HepG2 (cell line): ENCODE measurements around the gene GFOD1. TPM values are rescaled to one million over a fixed set of nuclear protein-coding genes. Genes with fewer than 3 reads are reported as not detected.

Experiments used
- CEBPZ ChIP-seq: IDR thresholded peaks from 2 replicates; pipeline ENCODE4 v1.6.1; 2012; ENCODE audit warnings: low read length, improper control_type of control experiment
- EP300 ChIP-seq, 3 experiments: sonication (generic) in 1 of 3; formaldehyde crosslinking in 1 of 3; IDR thresholded peaks; 2 replicates each; pipeline versions ENCODE4 v1.5.1 to v1.6.1; 2011 to 2020; ENCODE audit warnings: low read depth in 2 of 3, low read length in 2 of 3, borderline replicate concordance in 1 of 3, improper control_type of control experiment in 1 of 3, mild to moderate bottlenecking in 1 of 3, missing genetic modification reagents in 1 of 3, moderate library complexity in 1 of 3
- HNF4G ChIP-seq, 2 experiments: sonication (generic) in 1 of 2; formaldehyde crosslinking in 1 of 2; IDR thresholded peaks; 2 replicates each; pipeline versions ENCODE4 v1.4.0 to v1.6.1; 2011 to 2020; ENCODE audit warnings: borderline replicate concordance in 2 of 2, low read depth in 2 of 2, mild to moderate bottlenecking in 2 of 2, low read length in 1 of 2, missing genetic modification reagents in 1 of 2, moderate library complexity in 1 of 2
- MAFK ChIP-seq, 2 experiments: IDR thresholded peaks in 1 of 2; conservative IDR thresholded peaks in 1 of 2; 2 replicates each; pipeline ENCODE4 v1.6.1; 2011; ENCODE audit warnings: improper control_type of control experiment in 2 of 2, low read length in 2 of 2
- SP4 ChIP-seq: sonication (generic); formaldehyde crosslinking; IDR thresholded peaks from 2 replicates; pipeline ENCODE4 v1.8.1; 2023; ENCODE audit warnings: mild to moderate bottlenecking, missing genetic modification reagents
- TRIM22 ChIP-seq: fragments of 450-650 bp; IDR thresholded peaks from 2 replicates; pipeline ENCODE4 v1.6.1; 2017
- ZBED4 ChIP-seq: sonication (generic); formaldehyde crosslinking; IDR thresholded peaks from 2 replicates; pipeline ENCODE4 v1.4.0; 2020; ENCODE audit warnings: missing genetic modification reagents, borderline replicate concordance
- ZFYVE20 ChIP-seq: sonication (generic); formaldehyde crosslinking; IDR thresholded peaks from 2 replicates; pipeline ENCODE4 v1.8.0; 2023; ENCODE audit warnings: low read depth, mild to moderate bottlenecking, moderate library complexity, missing genetic modification reagents, borderline replicate concordance
- ZMYM3 ChIP-seq: sonication (generic); formaldehyde crosslinking; IDR thresholded peaks from 2 replicates; pipeline ENCODE4 v1.5.1; 2020; ENCODE audit warnings: mild to moderate bottlenecking, missing genetic modification reagents
- ZNF142 ChIP-seq: sonication (generic); formaldehyde crosslinking; IDR thresholded peaks from 2 replicates; pipeline ENCODE4 v1.4.0; 2020; ENCODE audit warnings: missing genetic modification reagents
- ZNF382 ChIP-seq: sonication (generic); formaldehyde crosslinking; IDR thresholded peaks from 2 replicates; pipeline ENCODE4 v1.5.0; 2020; ENCODE audit warnings: missing genetic modification reagents, mild to moderate bottlenecking, borderline replicate concordance
- ZNF674 ChIP-seq: sonication (generic); formaldehyde crosslinking; IDR thresholded peaks from 2 replicates; pipeline ENCODE4 v1.5.0; 2020; ENCODE audit warnings: low read depth, mild to moderate bottlenecking, missing genetic modification reagents
- ZSCAN30 ChIP-seq: sonication (generic); formaldehyde crosslinking; IDR thresholded peaks from 2 replicates; pipeline ENCODE4 v1.5.0; 2020; ENCODE audit warnings: mild to moderate bottlenecking, missing genetic modification reagents
- polyA plus RNA-seq, 8 experiments: library from polyadenylated mRNA; depleted of rRNA in 3 of 8; stranded (reverse) in 7 of 8; unstranded in 1 of 8; fragments of >200 nt; fragmentation: Illumina TruSeq in 4 of 8; extraction: Trizol in 4 of 8; gene quantifications; 2 replicates each; pipeline versions ENCODE4 v1.2.1 to v1.2.3, GENCODE V29; 2011 to 2016; ENCODE audit warnings: low read depth in 4 of 8, missing spikeins in 1 of 8, mixed read lengths in 1 of 8; ENCODE audit not compliant: insufficient read depth in 1 of 8
- total RNA-seq, 5 experiments: library from RNA; depleted of rRNA; stranded (reverse); fragments of >200 nt; fragmentation: Illumina TruSeq; extraction: Trizol; gene quantifications; 2 replicates each; pipeline ENCODE4 v1.2.3, GENCODE V29; 2016; ENCODE audit warnings: low read depth in 1 of 5

The GFOD1 gene
- total and polyA plus RNA-seq, 2 of the 13 experiments (the other 11 are each of a cell fraction or from before 2014, with no cell fraction given): 1.9 to 6.4 TPM

GRCh38 chr6:13474360-13474759, 13.0 kb downstream of the GFOD1 start (continued):
- peak in 1 of 2 experiments; percentile 52; a peak in 2 of 4 replicates for TF ChIP-seq EP300 (IDR thresholded peaks at IDR 0.05; ENCODE audit: low read depth in 2 of 2, low read length in 2 of 2)
- no peak for TF ChIP-seq EP300 (CRISPR knock-in tag; IDR thresholded peaks at IDR 0.05; ENCODE audit: borderline replicate concordance)
- no peak for TF ChIP-seq ZNF382 (CRISPR knock-in tag)
- no peak for TF ChIP-seq ZSCAN30 (CRISPR knock-in tag)
- 0 out of 2 replicates have a peak, but pooled peaks have one; percentile 10 for TF ChIP-seq HNF4G (IDR thresholded peaks at IDR 0.05; ENCODE audit: borderline replicate concordance, low read depth, low read length)
- no peak for TF ChIP-seq HNF4G (CRISPR knock-in tag; IDR thresholded peaks at IDR 0.05; ENCODE audit: borderline replicate concordance, low read depth)
- no peak for TF ChIP-seq MAFK (conservative IDR thresholded peaks at IDR 0.05 in 1 of 2, IDR thresholded peaks at IDR 0.05 in 1 of 2; ENCODE audit: low read length in 2 of 2)
- TF ChIP-seq TRIM22: no peak
- no peak for TF ChIP-seq ZMYM3 (CRISPR knock-in tag)
- no peak for TF ChIP-seq ZNF674 (CRISPR knock-in tag)
- TF ChIP-seq SP4 (CRISPR knock-in tag): no peak
- no peak for TF ChIP-seq CEBPZ
- no peak for TF ChIP-seq ZFYVE20
- no peak for TF ChIP-seq ZBED4 (CRISPR knock-in tag)
- TF ChIP-seq ZNF142 (CRISPR knock-in tag): no peak
